NT2/D1 (cell line): ENCODE measurements around the gene DPP9.

Source experiments
- DNase-seq: peaks from one replicate; pipeline ENCODE4 v3.0.0-alpha.2; 2011; ENCODE audit warnings: low read depth, low spot score
- H3K27me3 ChIP-seq: 2 replicates; pipeline ENCODE4 v1.6.0; 2011; ENCODE audit warnings: mild to moderate bottlenecking; ENCODE audit not compliant: insufficient read length, insufficient read depth
- H3K36me3 ChIP-seq: 2 replicates; pipeline ENCODE4 v1.6.1; 2011; ENCODE audit warnings: mild to moderate bottlenecking, low read length, mixed read lengths; ENCODE audit not compliant: insufficient read depth, insufficient read length
- H3K4me1 ChIP-seq: 2 replicates; pipeline ENCODE4 v1.5.1; 2011; ENCODE audit not compliant: insufficient read depth, insufficient read length
- H3K4me3 ChIP-seq: 2 replicates; pipeline ENCODE4 v1.5.1; 2011; ENCODE audit warnings: low read depth; ENCODE audit not compliant: insufficient read length
- H3K9ac ChIP-seq: 2 replicates; pipeline ENCODE4 v1.6.0; 2011; ENCODE audit warnings: low read depth; ENCODE audit not compliant: insufficient read length
- H3K9me3 ChIP-seq: 2 replicates; pipeline ENCODE4 v1.5.1; 2011; ENCODE audit warnings: mild to moderate bottlenecking, low read length; ENCODE audit not compliant: insufficient read depth
- SUZ12 ChIP-seq: IDR thresholded peaks from 2 replicates; pipeline ENCODE4 v1.6.1; 2011; ENCODE audit not compliant: insufficient read length, insufficient read depth; ENCODE audit errors: extremely low read depth
- YY1 ChIP-seq: IDR thresholded peaks from 2 replicates; pipeline ENCODE4 v1.6.1; 2011; ENCODE audit not compliant: insufficient read length, insufficient read depth
- ZNF274 ChIP-seq: IDR thresholded peaks from 2 replicates; pipeline ENCODE4 v1.6.1; 2011; ENCODE audit warnings: mild to moderate bottlenecking, low read depth, low read length

DPP9 gene

GRCh38 chr19:4759388-4760284, 36.0 kb upstream of the DPP9 start:
- peak; percentile 91 for DNase-seq
- TF ChIP-seq ZNF274 (no peak), SUZ12 (no peak), YY1 (no peak)
- H3K27me3 ChIP-seq = peaks cover 45% of the 10 kb centered on the region

GRCh38 chr19:4758659-4759058, 35.0 kb upstream of the DPP9 start:
- Histone ChIP-seq H3K4me1 (no peaks in the 10 kb centered on the region), H3K36me3 (no peaks in the 10 kb centered on the region), H3K9me3 (peaks cover 5% of the 10 kb centered on the region; the same call in 1 of the 2 replicates), H3K4me3 (no peak overlapping the region), H3K9ac (no peak overlapping the region), H3K27me3 (peaks cover 44% of the 10 kb centered on the region)
- TF ChIP-seq SUZ12 (no peak), ZNF274 (no peak), YY1 (no peak)
- no peak for DNase-seq

More at GRCh38 chr19:4759388-4760284, 36.0 kb upstream of the DPP9 start:
- no peaks in the 10 kb centered on the region for H3K4me1 ChIP-seq
- peaks cover 5% of the 10 kb centered on the region; the same call in 1 of the 2 replicates for H3K9me3 ChIP-seq
- peak overlapping the region; percentile 74 for H3K9ac ChIP-seq
- peak overlapping the region; percentile 32 for H3K4me3 ChIP-seq
- H3K36me3 ChIP-seq = no peaks in the 10 kb centered on the region

GRCh38 chr19:4758082-4758481, 34.4 kb upstream of the DPP9 start:
- Histone ChIP-seq H3K9ac (no peak overlapping the region), H3K4me3 (no peak overlapping the region), H3K9me3 (peaks cover 5% of the 10 kb centered on the region; the same call in 1 of the 2 replicates), H3K4me1 (no peaks in the 10 kb centered on the region), H3K27me3 (peaks cover 39% of the 10 kb centered on the region), H3K36me3 (no peaks in the 10 kb centered on the region)
- no peak for TF ChIP-seq YY1
- TF ChIP-seq ZNF274 = no peak
- no peak for DNase-seq

GRCh38 chr19:4755459-4755858, 31.8 kb upstream of the DPP9 start:
- DNase-seq = no peak
- Histone ChIP-seq H3K4me3 (no peak overlapping the region), H3K9ac (no peak overlapping the region), H3K9me3 (peaks cover 5% of the 10 kb centered on the region; the same call in 1 of the 2 replicates), H3K27me3 (peaks cover 24% of the 10 kb centered on the region), H3K4me1 (peaks cover 2% of the 10 kb centered on the region), H3K36me3 (no peaks in the 10 kb centered on the region)
- no peak for TF ChIP-seq SUZ12
- no peak for TF ChIP-seq ZNF274
- no peak for TF ChIP-seq YY1

- no peak for DNase-seq
- Histone ChIP-seq H3K27me3 (peaks cover 15% of the 10 kb centered on the region), H3K4me1 (peaks cover 2% of the 10 kb centered on the region), H3K36me3 (no peaks in the 10 kb centered on the region), H3K9ac (no peak overlapping the region), H3K4me3 (no peak overlapping the region), H3K9me3 (peaks cover 5% of the 10 kb centered on the region; the same call in 1 of the 2 replicates)
- TF ChIP-seq ZNF274 (no peak), SUZ12 (no peak), YY1 (no peak)
These were observed 30.6 kb upstream of the DPP9 start for GRCh38 chr19:4754248-4754647.

GRCh38 chr19:4749870-4750590, 26.4 kb upstream of the DPP9 start:
- Histone ChIP-seq H3K9ac (no peak overlapping the region), H3K27me3 (no peaks in the 10 kb centered on the region)
- TF ChIP-seq ZNF274 (no peak), YY1 (no peak), SUZ12 (no peak)

GRCh38 chr19:4748589-4748988, 24.9 kb upstream of the DPP9 start:
- no peaks in the 10 kb centered on the region for H3K36me3 ChIP-seq
- H3K9me3 ChIP-seq = no peaks in the 10 kb centered on the region
- TF ChIP-seq YY1 = no peak
- no peak for TF ChIP-seq ZNF274
- TF ChIP-seq SUZ12 = no peak
- no peak overlapping the region for H3K9ac ChIP-seq
- DNase-seq = no peak
- H3K4me1 ChIP-seq = peaks cover 6% of the 10 kb centered on the region
- H3K27me3 ChIP-seq = no peaks in the 10 kb centered on the region
- no peak overlapping the region for H3K4me3 ChIP-seq

More at GRCh38 chr19:4749870-4750590, 26.4 kb upstream of the DPP9 start:
- Histone ChIP-seq H3K9me3 (no peaks in the 10 kb centered on the region), H3K36me3 (no peaks in the 10 kb centered on the region), H3K4me1 (peaks cover 2% of the 10 kb centered on the region), H3K4me3 (no peak overlapping the region)
- no peak for DNase-seq
